ENCODE data around the gene RHOT2. TPM values are rescaled to one million over a fixed set of nuclear protein-coding genes. Genes with fewer than 3 reads are reported as not detected.
A peak's percentile ranks its signal among the peaks of the same experiment; 100 is the strongest.

The RHOT2 gene
- total RNA-seq, 3 donors from 2014 or later, result 124 to 138 (median 127) TPM

DNA sequence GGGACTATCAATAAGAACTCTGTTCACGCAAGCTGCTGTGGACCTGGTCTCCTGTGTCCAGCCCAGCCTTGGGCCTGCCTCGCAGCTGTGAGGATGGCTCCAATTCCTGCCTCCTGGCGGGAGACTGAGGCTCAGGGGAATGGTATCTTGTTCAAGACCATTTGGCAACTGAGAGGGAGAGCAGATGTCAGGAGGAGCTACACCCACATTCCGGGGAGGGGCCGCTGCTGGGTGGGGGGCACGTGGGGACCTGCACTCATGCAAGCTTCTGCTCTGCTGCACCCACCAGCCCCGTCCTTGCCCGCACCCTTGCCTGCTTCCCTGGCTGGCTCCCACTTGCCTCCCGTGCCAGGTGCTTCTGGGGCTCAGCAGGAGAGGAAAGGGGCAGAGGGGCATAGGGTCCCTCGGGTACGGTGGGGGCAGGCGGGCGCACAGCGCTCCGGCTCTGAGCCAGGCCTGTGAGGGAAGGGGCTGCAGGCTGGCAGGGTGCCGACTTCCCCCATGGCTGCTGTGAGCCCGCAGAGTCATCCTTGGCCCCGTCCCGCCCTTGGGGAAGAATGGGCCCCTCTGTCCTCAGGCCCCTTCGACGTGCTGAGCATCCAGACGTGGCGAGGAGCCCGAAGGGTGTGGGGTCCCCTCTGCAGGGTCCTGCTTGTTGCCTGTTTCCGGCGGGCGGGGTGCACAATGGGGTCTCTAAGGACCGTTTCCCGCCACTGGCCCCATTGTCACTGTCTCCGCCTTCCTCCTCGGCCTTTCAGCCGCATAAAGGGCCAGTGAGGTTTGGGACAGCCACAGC is 49.7 kb downstream of the RHOT2 start:
- H3K4me1 ChIP-seq (ENCODE audit: low read depth), result peaks cover 52% of the 10 kb centered on the region
- DNase-seq (no peak), ATAC-seq (no peak)
- H3K9me3 ChIP-seq, result no peaks in the 10 kb centered on the region
- intact Hi-C loops (cut with DNase I, micrococcal nuclease), result loop anchor here in 1 of 2 donors (10.0 kb wide), 1 partner anchor 337 kb away; no protein-coding TSS in a partner anchor
- TF ChIP-seq, protein P1, sequence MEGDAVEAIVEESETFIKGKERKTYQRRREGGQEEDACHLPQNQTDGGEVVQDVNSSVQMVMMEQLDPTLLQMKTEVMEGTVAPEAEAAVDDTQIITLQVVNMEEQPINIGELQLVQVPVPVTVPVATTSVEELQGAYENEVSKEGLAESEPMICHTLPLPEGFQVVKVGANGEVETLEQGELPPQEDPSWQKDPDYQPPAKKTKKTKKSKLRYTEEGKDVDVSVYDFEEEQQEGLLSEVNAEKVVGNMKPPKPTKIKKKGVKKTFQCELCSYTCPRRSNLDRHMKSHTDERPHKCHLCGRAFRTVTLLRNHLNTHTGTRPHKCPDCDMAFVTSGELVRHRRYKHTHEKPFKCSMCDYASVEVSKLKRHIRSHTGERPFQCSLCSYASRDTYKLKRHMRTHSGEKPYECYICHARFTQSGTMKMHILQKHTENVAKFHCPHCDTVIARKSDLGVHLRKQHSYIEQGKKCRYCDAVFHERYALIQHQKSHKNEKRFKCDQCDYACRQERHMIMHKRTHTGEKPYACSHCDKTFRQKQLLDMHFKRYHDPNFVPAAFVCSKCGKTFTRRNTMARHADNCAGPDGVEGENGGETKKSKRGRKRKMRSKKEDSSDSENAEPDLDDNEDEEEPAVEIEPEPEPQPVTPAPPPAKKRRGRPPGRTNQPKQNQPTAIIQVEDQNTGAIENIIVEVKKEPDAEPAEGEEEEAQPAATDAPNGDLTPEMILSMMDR (IDR thresholded peaks at IDR 0.05), result no peak
- H3K36me3 ChIP-seq (ENCODE audit: low read depth), result no peaks in the 10 kb centered on the region
- H3K4me3 ChIP-seq, result no peak overlapping the region

DNA sequence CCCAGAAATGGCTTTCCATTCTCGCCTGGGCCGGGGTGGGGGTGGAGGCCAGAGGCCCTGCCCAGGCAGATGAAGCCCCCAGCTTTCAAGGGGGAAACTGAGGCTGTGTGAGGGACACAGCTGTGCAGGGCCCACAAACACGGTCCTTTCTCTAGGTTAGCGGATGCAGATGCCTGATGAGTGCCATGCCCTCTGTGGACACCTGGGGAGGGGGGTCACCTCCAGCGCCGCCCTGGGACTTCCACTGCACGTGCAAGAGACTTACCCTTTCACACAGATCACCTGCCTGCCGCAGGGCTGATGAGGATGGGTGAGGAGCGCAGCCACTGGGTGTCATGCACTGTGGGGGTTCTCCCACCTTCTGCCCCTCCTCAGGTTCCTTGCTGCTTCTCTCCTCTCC is 50.5 kb downstream of the RHOT2 start:
- Histone ChIP-seq H3K36me3 (ENCODE audit: low read depth) (no peaks in the 10 kb centered on the region), H3K9me3 (no peaks in the 10 kb centered on the region), H3K4me1 (ENCODE audit: low read depth) (peaks cover 52% of the 10 kb centered on the region), H3K4me3 (no peak overlapping the region)
- intact Hi-C loops (cut with DNase I, micrococcal nuclease), result loop anchor here in 1 of 2 donors (10.0 kb wide), 1 partner anchor 336 kb away; no protein-coding TSS in a partner anchor
- TF ChIP-seq, protein P1 (IDR thresholded peaks at IDR 0.05), result no peak
- DNase-seq (no peak), ATAC-seq (no peak)

DNA sequence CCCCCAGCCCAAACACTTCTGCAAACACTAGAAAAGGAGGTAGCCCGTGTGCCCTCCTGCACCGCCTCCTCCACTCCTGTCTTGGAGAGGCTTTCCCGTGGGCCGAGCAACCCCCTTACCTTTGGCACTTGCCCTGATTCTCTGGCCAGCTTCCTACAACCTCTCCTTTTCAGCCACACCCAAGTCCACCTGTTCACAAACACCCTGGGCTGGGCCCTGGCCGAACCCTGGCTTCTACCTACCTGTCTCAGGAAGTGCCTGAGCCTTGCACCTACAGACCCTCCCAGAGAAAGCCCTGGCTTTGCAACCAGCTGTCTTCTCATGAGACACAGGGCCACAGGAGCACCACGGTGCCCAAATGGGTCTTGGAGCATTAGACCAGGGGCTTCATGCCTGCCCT is 51.0 kb downstream of the RHOT2 start:
- H3K4me3 ChIP-seq, result no peak overlapping the region
- intact Hi-C loops (cut with DNase I, micrococcal nuclease), result loop anchor here in 1 of 2 donors (10.0 kb wide), 1 partner anchor 336 kb away; no protein-coding TSS in a partner anchor
- H3K4me1 ChIP-seq (ENCODE audit: low read depth), result peaks cover 52% of the 10 kb centered on the region
- DNase-seq (peak; percentile 75 to 81 (median 76)), ATAC-seq (peak; percentile 19)
- H3K36me3 ChIP-seq (ENCODE audit: low read depth), result no peaks in the 10 kb centered on the region
- TF ChIP-seq, protein P1 (IDR thresholded peaks at IDR 0.05), result no peak
- H3K9me3 ChIP-seq, result no peaks in the 10 kb centered on the region

DNA sequence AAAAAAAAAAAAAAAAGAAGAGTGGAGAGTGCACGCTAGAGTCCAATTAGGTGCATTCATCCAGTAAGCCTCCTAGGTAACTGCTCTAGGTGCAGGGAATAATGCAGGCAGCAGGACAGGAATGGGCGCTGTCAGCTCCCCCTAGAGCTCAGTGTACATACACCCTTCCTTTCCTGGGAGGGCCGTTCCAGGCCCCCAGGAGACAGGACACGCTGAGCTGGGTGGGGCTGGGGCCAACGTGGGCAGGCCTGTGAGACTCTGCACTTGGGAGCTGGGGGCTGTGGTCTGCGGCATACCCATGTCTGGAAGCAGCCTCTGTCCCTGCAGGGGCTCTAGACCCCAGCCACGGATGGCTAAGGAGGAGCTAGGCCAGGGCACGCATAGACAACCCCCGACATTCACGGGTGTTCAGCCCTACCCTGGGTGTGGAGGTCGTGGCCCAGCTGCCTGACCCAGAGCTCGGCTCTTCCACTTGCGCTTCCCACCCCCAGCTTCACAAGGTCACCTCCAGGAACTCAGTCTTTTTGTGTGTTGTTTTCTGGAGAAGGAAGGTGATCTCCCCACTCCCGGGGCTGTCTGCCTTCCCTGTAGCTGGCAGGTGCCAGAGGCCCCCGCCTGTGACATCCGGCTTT is 52.0 kb downstream of the RHOT2 start:
- intact Hi-C loops (cut with DNase I, micrococcal nuclease), result loop anchor here in 1 of 2 donors (10.0 kb wide), 1 partner anchor 335 kb away; no protein-coding TSS in a partner anchor
- H3K4me1 ChIP-seq (ENCODE audit: low read depth), result peaks cover 52% of the 10 kb centered on the region
- no peaks in the 10 kb centered on the region for H3K36me3 ChIP-seq (ENCODE audit: low read depth)
- peak overlapping the region; percentile 41 for H3K4me3 ChIP-seq
- H3K9me3 ChIP-seq, result no peaks in the 10 kb centered on the region
- DNase-seq (peak in 1 of 3 donors; percentile 51), ATAC-seq (peak; percentile 4)
- TF ChIP-seq, protein P1 (IDR thresholded peaks at IDR 0.05), result no peak

DNA sequence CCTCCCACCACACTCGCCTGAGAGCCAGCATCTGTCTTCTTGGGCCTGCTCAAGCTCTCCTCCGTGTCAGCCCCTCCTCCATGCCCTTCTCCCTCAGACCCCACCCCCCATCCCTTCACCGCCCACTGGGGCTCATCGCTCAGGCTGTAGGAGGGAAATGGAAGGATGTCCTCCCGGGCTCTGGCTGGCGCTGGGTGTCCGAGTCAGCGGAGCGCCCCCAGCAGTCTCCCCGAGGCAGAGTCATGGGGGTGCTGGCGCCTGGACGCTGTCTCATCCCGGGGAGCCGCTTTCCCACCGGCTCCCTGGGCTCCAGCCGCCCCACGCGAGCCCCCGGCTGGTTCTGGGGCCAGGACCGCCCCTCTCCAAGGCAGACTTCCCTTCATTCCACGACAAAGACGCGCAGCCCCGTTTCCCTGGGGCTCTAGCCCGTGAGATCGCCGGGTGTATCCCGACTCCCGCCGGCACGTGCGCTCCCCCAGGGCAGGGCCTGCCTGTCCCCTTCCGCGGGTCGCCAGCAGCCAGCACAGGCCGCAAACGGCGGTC is 52.6 kb downstream of the RHOT2 start:
- ATAC-seq (peak; percentile 29), DNase-seq (peak in 1 of 3 donors; percentile 58)
- TF ChIP-seq, protein P1 (IDR thresholded peaks at IDR 0.05), result no peak
- intact Hi-C loops (cut with DNase I, micrococcal nuclease), result no loop called here
- Histone ChIP-seq H3K9me3 (no peaks in the 10 kb centered on the region), H3K36me3 (ENCODE audit: low read depth) (no peaks in the 10 kb centered on the region), H3K4me1 (ENCODE audit: low read depth) (peaks cover 49% of the 10 kb centered on the region), H3K4me3 (peak overlapping the region; percentile 41)
